ENCODE results near the gene OGA. TPM values are rescaled to one million over a fixed set of nuclear protein-coding genes. Genes with fewer than 3 reads are reported as not detected.

Gene OGA
- total and polyA plus RNA-seq, 9 of the 15 experiments (the other 6 are each of a cell fraction or from before 2014, with no cell fraction given), result 13.5 to 73.5 (median 59.5) TPM

DNA sequence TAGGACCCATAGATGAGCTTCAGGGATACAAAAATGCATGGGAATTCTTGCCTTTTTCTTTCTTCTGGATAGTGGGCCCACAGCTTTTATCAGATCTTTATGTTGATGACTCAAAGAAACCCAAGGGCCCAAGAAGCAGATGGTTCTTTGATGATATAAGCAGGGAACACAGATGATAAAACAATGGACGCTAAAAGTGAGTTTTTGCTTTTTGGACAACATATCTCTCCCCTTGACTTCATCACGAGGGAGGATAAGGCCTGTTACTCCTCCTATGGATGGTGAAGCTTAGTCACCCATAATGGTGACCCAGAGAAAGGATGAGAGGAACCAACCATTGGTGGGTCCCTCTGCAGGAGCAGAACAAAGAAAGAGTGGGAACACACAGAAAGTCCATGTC, 6.5 kb upstream of the OGA start (continued):
- TF ChIP-seq, protein P1, sequence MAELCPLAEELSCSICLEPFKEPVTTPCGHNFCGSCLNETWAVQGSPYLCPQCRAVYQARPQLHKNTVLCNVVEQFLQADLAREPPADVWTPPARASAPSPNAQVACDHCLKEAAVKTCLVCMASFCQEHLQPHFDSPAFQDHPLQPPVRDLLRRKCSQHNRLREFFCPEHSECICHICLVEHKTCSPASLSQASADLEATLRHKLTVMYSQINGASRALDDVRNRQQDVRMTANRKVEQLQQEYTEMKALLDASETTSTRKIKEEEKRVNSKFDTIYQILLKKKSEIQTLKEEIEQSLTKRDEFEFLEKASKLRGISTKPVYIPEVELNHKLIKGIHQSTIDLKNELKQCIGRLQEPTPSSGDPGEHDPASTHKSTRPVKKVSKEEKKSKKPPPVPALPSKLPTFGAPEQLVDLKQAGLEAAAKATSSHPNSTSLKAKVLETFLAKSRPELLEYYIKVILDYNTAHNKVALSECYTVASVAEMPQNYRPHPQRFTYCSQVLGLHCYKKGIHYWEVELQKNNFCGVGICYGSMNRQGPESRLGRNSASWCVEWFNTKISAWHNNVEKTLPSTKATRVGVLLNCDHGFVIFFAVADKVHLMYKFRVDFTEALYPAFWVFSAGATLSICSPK (IDR thresholded peaks at IDR 0.05; ENCODE audit: borderline replicate concordance), result no peak
- no peak for TF ChIP-seq ZBED1 (IDR thresholded peaks at IDR 0.05)
- no peak for TF ChIP-seq NCOA2 (IDR thresholded peaks at IDR 0.05; ENCODE audit: partially characterized antibody in 2 of 2)
- TF ChIP-seq MYNN (IDR thresholded peaks at IDR 0.05), result 0 out of 2 replicates have a peak, but pooled peaks have one; percentile 46
- TF ChIP-seq MYNN (CRISPR knock-in tag; IDR thresholded peaks at IDR 0.05), result no peak
- no peak for TF ChIP-seq ZFP1 (CRISPR knock-in tag; IDR thresholded peaks at IDR 0.05)
- peak; percentile 83 for TF ChIP-seq ADNP (tag; IDR thresholded peaks at IDR 0.05)
- no peak for TF ChIP-seq CC2D1A (IDR thresholded peaks at IDR 0.05)
- peak; percentile 80 for TF ChIP-seq CBFA2T2 (conservative IDR thresholded peaks at IDR 0.05)
- no peak for TF ChIP-seq SRF (CRISPR knock-in tag; IDR thresholded peaks at IDR 0.05)
- no peak for TF ChIP-seq ZNF586 (CRISPR knock-in tag; conservative IDR thresholded peaks at IDR 0.05)
- TF ChIP-seq GTF2A2 (tag; IDR thresholded peaks at IDR 0.05), result no peak
- TF ChIP-seq, protein P2, sequence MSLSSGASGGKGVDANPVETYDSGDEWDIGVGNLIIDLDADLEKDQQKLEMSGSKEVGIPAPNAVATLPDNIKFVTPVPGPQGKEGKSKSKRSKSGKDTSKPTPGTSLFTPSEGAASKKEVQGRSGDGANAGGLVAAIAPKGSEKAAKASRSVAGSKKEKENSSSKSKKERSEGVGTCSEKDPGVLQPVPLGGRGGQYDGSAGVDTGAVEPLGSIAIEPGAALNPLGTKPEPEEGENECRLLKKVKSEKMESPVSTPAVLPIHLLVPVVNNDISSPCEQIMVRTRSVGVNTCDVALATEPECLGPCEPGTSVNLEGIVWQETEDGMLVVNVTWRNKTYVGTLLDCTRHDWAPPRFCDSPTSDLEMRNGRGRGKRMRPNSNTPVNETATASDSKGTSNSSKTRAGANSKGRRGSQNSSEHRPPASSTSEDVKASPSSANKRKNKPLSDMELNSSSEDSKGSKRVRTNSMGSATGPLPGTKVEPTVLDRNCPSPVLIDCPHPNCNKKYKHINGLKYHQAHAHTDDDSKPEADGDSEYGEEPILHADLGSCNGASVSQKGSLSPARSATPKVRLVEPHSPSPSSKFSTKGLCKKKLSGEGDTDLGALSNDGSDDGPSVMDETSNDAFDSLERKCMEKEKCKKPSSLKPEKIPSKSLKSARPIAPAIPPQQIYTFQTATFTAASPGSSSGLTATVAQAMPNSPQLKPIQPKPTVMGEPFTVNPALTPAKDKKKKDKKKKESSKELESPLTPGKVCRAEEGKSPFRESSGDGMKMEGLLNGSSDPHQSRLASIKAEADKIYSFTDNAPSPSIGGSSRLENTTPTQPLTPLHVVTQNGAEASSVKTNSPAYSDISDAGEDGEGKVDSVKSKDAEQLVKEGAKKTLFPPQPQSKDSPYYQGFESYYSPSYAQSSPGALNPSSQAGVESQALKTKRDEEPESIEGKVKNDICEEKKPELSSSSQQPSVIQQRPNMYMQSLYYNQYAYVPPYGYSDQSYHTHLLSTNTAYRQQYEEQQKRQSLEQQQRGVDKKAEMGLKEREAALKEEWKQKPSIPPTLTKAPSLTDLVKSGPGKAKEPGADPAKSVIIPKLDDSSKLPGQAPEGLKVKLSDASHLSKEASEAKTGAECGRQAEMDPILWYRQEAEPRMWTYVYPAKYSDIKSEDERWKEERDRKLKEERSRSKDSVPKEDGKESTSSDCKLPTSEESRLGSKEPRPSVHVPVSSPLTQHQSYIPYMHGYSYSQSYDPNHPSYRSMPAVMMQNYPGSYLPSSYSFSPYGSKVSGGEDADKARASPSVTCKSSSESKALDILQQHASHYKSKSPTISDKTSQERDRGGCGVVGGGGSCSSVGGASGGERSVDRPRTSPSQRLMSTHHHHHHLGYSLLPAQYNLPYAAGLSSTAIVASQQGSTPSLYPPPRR (CRISPR knock-in tag; IDR thresholded peaks at IDR 0.05; ENCODE audit: borderline replicate concordance), result no peak
- no peak for TF ChIP-seq NCOA4 (IDR thresholded peaks at IDR 0.05; ENCODE audit: partially characterized antibody)
- TF ChIP-seq, protein P3, sequence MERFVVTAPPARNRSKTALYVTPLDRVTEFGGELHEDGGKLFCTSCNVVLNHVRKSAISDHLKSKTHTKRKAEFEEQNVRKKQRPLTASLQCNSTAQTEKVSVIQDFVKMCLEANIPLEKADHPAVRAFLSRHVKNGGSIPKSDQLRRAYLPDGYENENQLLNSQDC (CRISPR knock-in tag; IDR thresholded peaks at IDR 0.05), result no peak
- peak; percentile 45 for TF ChIP-seq NEUROD1 (IDR thresholded peaks at IDR 0.05; ENCODE audit: borderline replicate concordance, low read depth, low read length, partially characterized antibody)
- TF ChIP-seq ZNF583 (CRISPR knock-in tag; IDR thresholded peaks at IDR 0.05), result no peak
- TF ChIP-seq CBX1 (IDR thresholded peaks at IDR 0.05; ENCODE audit: low read depth), result no peak
- TF ChIP-seq SMARCC2 (IDR thresholded peaks at IDR 0.05; ENCODE audit: low read depth), result peak; percentile 91
- TF ChIP-seq CAMTA2 (CRISPR knock-in tag; conservative IDR thresholded peaks at IDR 0.05), result no peak
- TF ChIP-seq ZKSCAN1 (IDR thresholded peaks at IDR 0.05; ENCODE audit: low read depth, low read length), result no peak
- no peak for TF ChIP-seq MCM7 (IDR thresholded peaks at IDR 0.05)
- no peak for TF ChIP-seq TAF15 (IDR thresholded peaks at IDR 0.05; ENCODE audit: low read depth, low read length)
- no peak for TF ChIP-seq ZNF77 (CRISPR knock-in tag; IDR thresholded peaks at IDR 0.05)
- no peak for TF ChIP-seq PURB (CRISPR knock-in tag; IDR thresholded peaks at IDR 0.05; ENCODE audit: low read depth)
- no peak for TF ChIP-seq SMC3 (conservative IDR thresholded peaks at IDR 0.05; ENCODE audit: insufficient read depth, low read depth, low read length)
- no peak; the same call in 1 of the 2 replicates for TF ChIP-seq SP1 (CRISPR knock-in tag; IDR thresholded peaks at IDR 0.05)

Measured in K562 (cell line).